HFF-Myc (cell line): ENCODE results near the gene BCAS3.

Experiments used
- DNase-seq: peaks from one replicate; pipeline ENCODE4 v3.0.0-alpha.2; 2011; ENCODE audit warnings: low read depth; ENCODE audit errors: extremely low read depth
- H3K4me3 ChIP-seq: replicated peaks from 2 replicates; pipeline ENCODE4 v1.5.1; 2011; ENCODE audit warnings: low read depth, mild to moderate bottlenecking, control low read depth, low read length
- CTCF ChIP-seq: IDR thresholded peaks from 2 replicates; pipeline ENCODE4 v1.5.1; 2012; ENCODE audit warnings: mild to moderate bottlenecking, low read depth, low read length, control low read depth; ENCODE audit errors: missing control alignments

BCAS3 gene

GRCh38 chr17:61178284-61178683 lies 500.6 kb downstream of the BCAS3 start:
- no peak overlapping the region for H3K4me3 ChIP-seq
- TF ChIP-seq CTCF, result no peak
- DNase-seq, result no peak

- no peak for TF ChIP-seq CTCF
- no peak for DNase-seq
- no peak overlapping the region for H3K4me3 ChIP-seq
Measured at GRCh38 chr17:61179380-61179806, 501.7 kb downstream of the BCAS3 start.

- DNase-seq, result no peak
- no peak for TF ChIP-seq CTCF
- no peak overlapping the region for H3K4me3 ChIP-seq
Measured at GRCh38 chr17:61183793-61184192, 506.1 kb downstream of the BCAS3 start.

GRCh38 chr17:61185385-61185784 lies 507.7 kb downstream of the BCAS3 start:
- TF ChIP-seq CTCF, result no peak
- DNase-seq, result no peak
- H3K4me3 ChIP-seq, result no peak overlapping the region

- DNase-seq, result no peak
- TF ChIP-seq CTCF, result no peak
- H3K4me3 ChIP-seq, result no peak overlapping the region
Measured at GRCh38 chr17:61187038-61187437, 509.4 kb downstream of the BCAS3 start.

GRCh38 chr17:61188081-61188480 lies 510.4 kb downstream of the BCAS3 start:
- DNase-seq, result no peak
- H3K4me3 ChIP-seq, result no peak overlapping the region
- no peak for TF ChIP-seq CTCF

GRCh38 chr17:61189968-61190367 lies 512.3 kb downstream of the BCAS3 start:
- TF ChIP-seq CTCF, result no peak
- H3K4me3 ChIP-seq, result no peak overlapping the region
- no peak for DNase-seq
